GM13976 (cell line): Measurements from ENCODE around the gene SDHB.

Source experiments
- DNase-seq: peaks from one replicate; pipeline ENCODE4 v3.0.0; 2012; ENCODE audit warnings: low spot score
- in situ Hi-C: fragments of 300-500 bp; cut with MboI; formaldehyde crosslinking; loops from one replicate; pipeline ENCODE4 v1.12.0; 2022; ENCODE audit warnings: low sequenced_read_pairs, mixed read lengths, inconsistent platforms; ENCODE audit not compliant: unreplicated experiment
- TF ChIP-seq, protein P1 (sequence below): IDR thresholded peaks from 2 replicates; pipeline ENCODE4 v1.5.1; 2012; ENCODE audit warnings: borderline replicate concordance, mild to moderate bottlenecking; ENCODE audit not compliant: insufficient read depth; ENCODE audit errors: extremely low read depth, missing control alignments, control extremely low read depth

The SDHB gene

DNA sequence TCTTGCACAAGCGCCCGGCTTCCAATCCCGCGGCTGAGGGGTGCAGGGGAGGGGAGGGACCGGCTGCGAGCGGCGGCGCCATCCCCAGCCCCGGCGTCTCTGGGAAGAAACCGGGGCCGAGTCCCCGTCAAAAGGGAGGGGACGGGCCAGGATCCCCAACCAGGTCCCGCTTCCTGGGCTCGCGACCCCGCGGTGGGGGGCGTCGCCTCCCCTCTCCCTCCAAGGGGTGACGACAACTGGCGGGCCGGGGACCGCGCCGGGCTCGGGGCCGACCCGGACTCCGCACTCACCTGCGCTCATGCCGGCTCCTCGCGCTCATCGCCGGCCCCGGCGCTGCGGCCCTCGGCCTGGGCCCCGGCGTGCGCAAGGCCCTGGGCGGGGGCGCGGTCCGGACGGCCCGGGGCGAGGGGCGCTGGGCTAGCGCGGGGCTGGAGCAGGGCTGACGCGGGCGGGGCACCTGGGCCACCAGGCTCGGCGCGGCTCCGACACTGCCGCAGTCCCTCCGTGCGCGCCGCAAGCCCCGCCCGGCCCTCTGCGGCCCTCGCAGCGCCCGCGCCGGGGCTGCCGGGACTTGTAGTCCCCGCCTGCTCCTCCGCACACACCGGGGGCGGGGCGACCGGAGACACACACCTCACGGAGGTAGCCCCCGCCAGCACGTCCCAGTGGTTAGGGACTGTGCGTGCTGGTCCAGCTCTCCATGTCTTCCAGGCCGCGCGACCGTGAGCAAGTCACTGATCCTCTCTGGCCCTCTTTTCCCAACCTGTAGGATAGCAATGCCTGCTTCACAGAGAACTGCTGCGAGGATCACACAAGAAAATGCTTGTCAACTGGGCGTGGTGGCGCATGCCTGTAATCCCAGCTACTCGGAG lies 42.2 kb downstream of the SDHB start, which contains the start of gene ATP13A2:
Gene ATP13A2, minus strand, starts transcription at position 490 of the 869 bp plus-strand sequence. Its CDS starts 190 bp downstream, at position 300.
- in situ Hi-C loops: no loop called here
- peak; percentile 93 for DNase-seq

DNA sequence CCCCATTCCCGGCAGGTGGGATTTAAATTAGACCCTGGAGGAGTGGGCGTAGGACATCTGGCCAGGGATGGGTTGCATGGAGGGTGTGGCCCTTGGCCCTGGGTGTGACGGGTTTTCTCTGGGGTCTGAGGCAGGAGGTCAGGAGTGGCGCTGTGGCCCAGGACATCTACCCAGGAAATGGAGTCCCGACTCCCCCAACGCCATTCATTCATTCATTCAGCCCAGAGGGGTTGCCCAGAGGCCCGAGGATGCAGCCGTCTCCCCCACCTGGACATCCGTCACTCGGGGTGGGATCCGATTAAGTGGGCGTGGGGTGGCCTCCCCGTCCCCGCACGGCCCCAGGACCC lies 42.8 kb downstream of the SDHB start:
- TF ChIP-seq, protein P1, sequence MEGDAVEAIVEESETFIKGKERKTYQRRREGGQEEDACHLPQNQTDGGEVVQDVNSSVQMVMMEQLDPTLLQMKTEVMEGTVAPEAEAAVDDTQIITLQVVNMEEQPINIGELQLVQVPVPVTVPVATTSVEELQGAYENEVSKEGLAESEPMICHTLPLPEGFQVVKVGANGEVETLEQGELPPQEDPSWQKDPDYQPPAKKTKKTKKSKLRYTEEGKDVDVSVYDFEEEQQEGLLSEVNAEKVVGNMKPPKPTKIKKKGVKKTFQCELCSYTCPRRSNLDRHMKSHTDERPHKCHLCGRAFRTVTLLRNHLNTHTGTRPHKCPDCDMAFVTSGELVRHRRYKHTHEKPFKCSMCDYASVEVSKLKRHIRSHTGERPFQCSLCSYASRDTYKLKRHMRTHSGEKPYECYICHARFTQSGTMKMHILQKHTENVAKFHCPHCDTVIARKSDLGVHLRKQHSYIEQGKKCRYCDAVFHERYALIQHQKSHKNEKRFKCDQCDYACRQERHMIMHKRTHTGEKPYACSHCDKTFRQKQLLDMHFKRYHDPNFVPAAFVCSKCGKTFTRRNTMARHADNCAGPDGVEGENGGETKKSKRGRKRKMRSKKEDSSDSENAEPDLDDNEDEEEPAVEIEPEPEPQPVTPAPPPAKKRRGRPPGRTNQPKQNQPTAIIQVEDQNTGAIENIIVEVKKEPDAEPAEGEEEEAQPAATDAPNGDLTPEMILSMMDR: no peak
- DNase-seq: peak; percentile 52
- in situ Hi-C loops: no loop called here

More for the DNA sequence above, 42.2 kb downstream of the SDHB start, which contains the start of gene ATP13A2:
- TF ChIP-seq, protein P1: no peak

DNA sequence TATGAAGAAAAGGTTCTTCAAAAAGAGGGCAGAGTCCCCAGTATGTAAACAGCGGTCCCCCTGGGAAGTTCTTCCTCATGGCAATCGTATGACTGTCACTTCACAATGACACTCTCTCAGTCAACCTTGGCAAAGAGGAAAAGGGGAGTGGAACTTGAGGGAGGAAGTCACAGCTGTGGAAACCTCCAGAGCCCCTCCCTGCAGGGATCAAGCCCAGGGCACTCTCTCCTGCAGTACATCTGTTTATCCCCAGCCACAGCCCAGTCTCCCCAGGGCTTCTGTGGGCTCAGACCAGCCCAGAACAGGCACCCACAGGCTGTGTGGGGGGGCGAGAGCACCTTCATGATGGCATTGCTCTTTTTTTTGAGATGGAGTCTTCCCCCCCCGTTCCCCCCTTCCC lies 44.1 kb downstream of the SDHB start:
- DNase-seq: peak; percentile 31
- TF ChIP-seq, protein P1: no peak
- in situ Hi-C loops: no loop called here

DNA sequence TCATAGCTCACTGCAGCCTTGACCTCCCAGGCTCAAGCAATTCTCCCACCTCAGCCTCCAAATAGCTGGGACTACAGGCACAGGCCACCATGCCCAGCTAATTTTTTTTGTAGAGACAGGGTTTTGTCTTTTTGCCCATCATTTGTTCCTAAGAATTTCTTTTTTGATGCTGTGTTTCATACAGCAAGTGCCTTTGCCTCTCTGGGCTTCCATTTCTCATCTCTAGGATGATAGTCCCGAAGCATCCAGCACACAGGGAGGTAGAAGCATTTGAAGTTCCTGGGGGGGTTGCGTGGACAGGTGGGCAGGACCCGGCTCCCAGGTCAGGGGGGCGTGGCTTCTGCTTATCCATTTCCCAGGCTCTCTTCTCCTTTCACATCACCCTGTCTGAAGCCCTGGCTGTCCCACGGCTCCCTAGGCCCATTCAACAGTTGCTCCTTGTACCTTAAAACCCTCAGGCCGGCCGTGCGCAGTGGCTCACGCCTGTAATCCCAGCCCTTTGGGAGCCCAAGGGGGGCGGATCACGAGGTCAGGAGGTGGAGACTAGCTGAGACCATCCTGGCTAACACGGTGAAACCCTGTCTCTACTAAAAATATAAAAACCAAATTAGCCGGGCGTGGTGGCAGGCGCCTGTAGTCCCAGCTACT lies 45.5 kb downstream of the SDHB start:
- TF ChIP-seq, protein P1: no peak
- in situ Hi-C loops: no loop called here

DNA sequence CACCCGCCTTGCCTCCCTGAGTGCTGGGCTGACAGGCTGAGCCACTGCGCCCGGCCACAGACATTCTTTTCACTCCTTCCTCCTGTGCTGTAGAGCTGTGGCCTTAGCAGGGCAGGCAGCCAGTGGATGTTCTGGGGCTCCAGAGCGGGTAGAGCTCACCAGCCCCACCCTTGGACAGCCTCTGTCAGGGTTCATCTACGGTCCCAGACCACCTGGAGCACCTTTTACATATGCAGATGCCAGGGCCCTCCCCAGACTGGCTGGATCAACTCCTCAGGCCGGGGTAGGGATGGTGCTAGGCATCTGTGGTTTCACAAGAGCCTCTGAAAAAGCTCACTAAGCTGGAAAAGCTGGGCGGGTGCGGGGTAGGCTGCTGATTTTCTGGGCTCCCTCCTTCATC lies 46.7 kb downstream of the SDHB start:
- in situ Hi-C loops: no loop called here
- TF ChIP-seq, protein P1: no peak

More for the DNA sequence above, 45.5 kb downstream of the SDHB start:
- no peak for DNase-seq

DNA sequence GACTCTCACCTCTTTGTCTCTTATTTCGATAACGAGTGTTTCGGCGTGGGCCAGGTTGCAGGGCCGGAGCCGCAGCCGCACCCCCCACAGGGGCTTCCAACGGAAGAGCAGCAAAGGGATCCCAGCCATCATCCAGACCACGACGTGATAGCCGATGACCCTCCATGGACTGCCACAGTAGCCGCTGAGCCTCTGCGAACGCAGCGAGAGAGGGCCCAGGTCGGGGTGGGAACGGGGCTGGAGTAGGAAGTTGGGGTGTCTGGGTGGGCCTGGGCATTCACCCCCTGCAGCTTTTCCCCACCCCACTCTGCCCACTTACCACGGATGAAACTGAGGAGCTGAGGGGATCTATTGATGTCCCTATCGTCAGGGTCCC lies 48.5 kb downstream of the SDHB start:
- in situ Hi-C loops: no loop called here
- TF ChIP-seq, protein P1: no peak
- no peak for DNase-seq

More for the DNA sequence above, 46.7 kb downstream of the SDHB start:
- no peak for DNase-seq
